Sigmoid colon (tissue), 7 donors: ENCODE measurements around the gene KIF13A. TPM values are rescaled to one million over a fixed set of nuclear protein-coding genes. Genes with fewer than 3 reads are reported as not detected.

Experiments used
- DNase-seq: peaks from one replicate; pipeline ENCODE4 v3.0.0-alpha.2; 2019
- H3K27ac ChIP-seq, 4 donors: fragments of 200-600 bp; sonication (generic); one replicate each; pipeline ENCODE4 v1.5.1; 2016 to 2019; ENCODE audit warnings: mild to moderate bottlenecking in 1 of 4
- H3K27me3 ChIP-seq, 3 donors: fragments of 200-600 bp; sonication (generic); one replicate each; pipeline ENCODE4 v1.5.1; 2019; ENCODE audit warnings: mild to moderate bottlenecking in 1 of 3
- H3K36me3 ChIP-seq, 4 donors: fragments of 200-600 bp; sonication (generic); one replicate each; pipeline ENCODE4 v1.5.1; 2016 to 2019
- H3K4me1 ChIP-seq, 4 donors: fragments of 200-600 bp; sonication (generic); one replicate each; pipeline ENCODE4 v1.5.1; 2017 to 2019
- H3K4me3 ChIP-seq, 4 donors: fragments of 200-600 bp; sonication (generic); one replicate each; pipeline ENCODE4 v1.5.1; 2017 to 2019; ENCODE audit warnings: mild to moderate bottlenecking in 2 of 4, moderate library complexity in 1 of 4
- H3K9me3 ChIP-seq, 4 donors: fragments of 200-600 bp in 3 of 4; sonication (generic) in 3 of 4; one replicate each; pipeline versions ENCODE4 v1.5.1 to v1.6.1; 2013 to 2019
- CTCF ChIP-seq, 4 experiments: fragments of 450-650 bp in 3 of 4; fragments of 200-600 bp in 1 of 4; IDR thresholded peaks; one replicate each; pipeline ENCODE4 v1.5.1; 2016 to 2019; ENCODE audit warnings: antibody characterized with exemption in 4 of 4, mild to moderate bottlenecking in 3 of 4, moderate library complexity in 2 of 4
- EP300 ChIP-seq, 4 donors: sonication (generic); formaldehyde crosslinking; IDR thresholded peaks; one replicate each; pipeline ENCODE4 v1.6.1; 2017; ENCODE audit warnings: antibody characterized with exemption in 4 of 4
- POLR2A ChIP-seq, 2 donors: fragments of 450-650 bp; IDR thresholded peaks; one replicate each; pipeline ENCODE4 v1.6.1; 2016; ENCODE audit warnings: antibody characterized with exemption in 2 of 2, mild to moderate bottlenecking in 2 of 2, moderate library complexity in 2 of 2
- POLR2AphosphoS5 ChIP-seq, 4 donors: sonication (generic); formaldehyde crosslinking; IDR thresholded peaks; one replicate each; pipeline ENCODE4 v1.6.1; 2017; ENCODE audit warnings: antibody characterized with exemption in 4 of 4
- WGBS, 2 donors: extraction: QIAGEN DNeasy Blood & Tissue Kit; methylation state at CpG; one replicate each; pipeline ENCODE4 v1.1.7; 2013; 5-methylcytosine and 5-hydroxymethylcytosine counted together
- intact Hi-C: fragments of 100-400 bp; cut with DNase I; formaldehyde crosslinking; loops from one replicate; pipeline ENCODE4 v1.15.1; 2023
- polyA plus RNA-seq, 3 donors: library from polyadenylated mRNA; stranded (reverse); fragments of 200-250 nt; gene quantifications; one replicate each; pipeline ENCODE4 v1.2.3, GENCODE V29; 2013
- total RNA-seq, 4 donors: library from RNA; depleted of rRNA; stranded (reverse); fragments of >200 nt; gene quantifications; one replicate each; pipeline ENCODE4 v1.1.0, GENCODE V29; 2016
- donor health status: healthy with polysubstance abuse.
- donor health status: Bipolar disorder and iron deficiency.
- donor health status: healthy.

KIF13A gene
- total and polyA plus RNA-seq, 7 donors, result 18.5 to 73.8 (median 55.3) TPM

- Histone ChIP-seq H3K27me3 (no peaks in the 10 kb centered on the region), H3K27ac (peak overlapping the region in 3 of 4 donors; percentile 50 to 73 (median 58)), H3K4me3 (no peak overlapping the region), H3K9me3 (no peaks in the 10 kb centered on the region), H3K36me3 (no peaks in the 10 kb centered on the region), H3K4me1 (peaks cover 0 to 45% (median 37%) of the 10 kb centered on the region in 4 donors)
- intact Hi-C loops, result no loop called here
- TF ChIP-seq POLR2AphosphoS5 (IDR thresholded peaks at IDR 0.05) (no peak), CTCF (IDR thresholded peaks at IDR 0.05) (no peak), EP300 (IDR thresholded peaks at IDR 0.05) (no peak), POLR2A (IDR thresholded peaks at IDR 0.05) (no peak)
- DNase-seq, result no peak
- 89 to 91% methylated on average over 3 of the region's 3 CpGs for WGBS, 2 donors
These were observed 109.5 kb downstream of the KIF13A start for GRCh38 chr6:17877895-17878440.

GRCh38 chr6:17877196-17877894 lies 110.1 kb downstream of the KIF13A start:
- H3K27ac ChIP-seq, result peak overlapping the region; percentile 39 to 73 (median 54)
- H3K4me1 ChIP-seq, result peaks cover 0 to 51% (median 40%) of the 10 kb centered on the region in 4 donors
- intact Hi-C loops, result no loop called here
- TF ChIP-seq CTCF (IDR thresholded peaks at IDR 0.05), result no peak
- TF ChIP-seq EP300 (IDR thresholded peaks at IDR 0.05), result no peak
- TF ChIP-seq POLR2AphosphoS5 (IDR thresholded peaks at IDR 0.05), result no peak
- no peak for TF ChIP-seq POLR2A (IDR thresholded peaks at IDR 0.05)
- 85 to 86% methylated on average over 6 of the region's 6 CpGs for WGBS, 2 donors
- no peaks in the 10 kb centered on the region for H3K36me3 ChIP-seq
- H3K9me3 ChIP-seq, result no peaks in the 10 kb centered on the region
- DNase-seq, result no peak
- no peaks in the 10 kb centered on the region for H3K27me3 ChIP-seq
- no peak overlapping the region for H3K4me3 ChIP-seq

- no peaks in the 10 kb centered on the region for H3K27me3 ChIP-seq
- intact Hi-C loops, result no loop called here
- H3K27ac ChIP-seq, result no peak overlapping the region
- H3K4me1 ChIP-seq, result peaks cover 0 to 71% (median 55%) of the 10 kb centered on the region in 4 donors
- no peak for DNase-seq
- TF ChIP-seq CTCF (IDR thresholded peaks at IDR 0.05) (no peak), POLR2AphosphoS5 (IDR thresholded peaks at IDR 0.05) (no peak), POLR2A (IDR thresholded peaks at IDR 0.05) (no peak), EP300 (IDR thresholded peaks at IDR 0.05) (no peak)
- 76% methylated on average over 10 of the region's 10 CpGs for WGBS, 2 donors
- H3K9me3 ChIP-seq, result no peaks in the 10 kb centered on the region
- H3K36me3 ChIP-seq, result no peaks in the 10 kb centered on the region
- no peak overlapping the region for H3K4me3 ChIP-seq
These were observed 112.7 kb downstream of the KIF13A start for GRCh38 chr6:17874753-17875152.

- no peak for DNase-seq
- Histone ChIP-seq H3K9me3 (no peaks in the 10 kb centered on the region), H3K27ac (peak overlapping the region in 1 of 4 donors; percentile 43), H3K4me3 (no peak overlapping the region), H3K4me1 (peaks cover 0 to 74% (median 55%) of the 10 kb centered on the region in 4 donors), H3K36me3 (no peaks in the 10 kb centered on the region), H3K27me3 (no peaks in the 10 kb centered on the region)
- intact Hi-C loops, result no loop called here
- no peak for TF ChIP-seq EP300 (IDR thresholded peaks at IDR 0.05)
- TF ChIP-seq POLR2A (IDR thresholded peaks at IDR 0.05), result no peak
- TF ChIP-seq POLR2AphosphoS5 (IDR thresholded peaks at IDR 0.05), result no peak
- no peak for TF ChIP-seq CTCF (IDR thresholded peaks at IDR 0.05)
- WGBS, 2 donors, result 94% methylated on average over 2 of the region's 2 CpGs
These were observed 114.5 kb downstream of the KIF13A start for GRCh38 chr6:17872908-17873307.
